Measurements from ENCODE around the gene ZNF208.
"Not testable (repeated sequence)": the region's sequence is repeated elsewhere in the genome, so short reads cannot be mapped to it uniquely, and the experiment has no call there.

Gene ZNF208

GRCh38 chr19:22010437-22011143 is at the start of gene ZNF208:
Gene ZNF208, minus strand, starts transcription at chr19:22010943. Its CDS starts 149 bp downstream, at chr19:22010794.
- not testable (repeated sequence) for DNase-seq (ENCODE audit: low read depth)
- H3K4me3 ChIP-seq (ENCODE audit: low read length), result peak within 1 kb of the TSS; percentile 8

- no peak for TF ChIP-seq CTCF (conservative IDR thresholded peaks at IDR 0.05; ENCODE audit: low read depth, low read length)
- peak overlapping the region; percentile 75 for H3K4me3 ChIP-seq (ENCODE audit: low read length)
- no peak for DNase-seq (ENCODE audit: low read depth)
These were observed 41.9 kb upstream of the ZNF208 start for GRCh38 chr19:22052644-22053013.

- not testable (repeated sequence) for H3K4me3 ChIP-seq (ENCODE audit: low read length); DNase-seq (ENCODE audit: low read depth)
These were observed 30.4 kb upstream of the ZNF208 start for GRCh38 chr19:22041151-22041550.

- no peak for TF ChIP-seq CTCF (conservative IDR thresholded peaks at IDR 0.05; ENCODE audit: low read depth, low read length)
- no peak overlapping the region for H3K4me3 ChIP-seq (ENCODE audit: low read length)
- DNase-seq (ENCODE audit: low read depth), result no peak
These were observed 19.9 kb upstream of the ZNF208 start for GRCh38 chr19:22030680-22031079.

GRCh38 chr19:22026687-22027086 is 15.9 kb upstream of the ZNF208 start:
- no peak for TF ChIP-seq CTCF (conservative IDR thresholded peaks at IDR 0.05; ENCODE audit: low read depth, low read length)
- DNase-seq (ENCODE audit: low read depth), result no peak

GRCh38 chr19:22025539-22025938 is 14.8 kb upstream of the ZNF208 start:
- H3K4me3 ChIP-seq (ENCODE audit: low read length); DNase-seq (ENCODE audit: low read depth): not testable (repeated sequence)

More at GRCh38 chr19:22026687-22027086, 15.9 kb upstream of the ZNF208 start:
- no peak overlapping the region for H3K4me3 ChIP-seq (ENCODE audit: low read length)

- TF ChIP-seq CTCF (conservative IDR thresholded peaks at IDR 0.05; ENCODE audit: low read depth, low read length), result no peak
- H3K4me3 ChIP-seq (ENCODE audit: low read length), result no peak overlapping the region
- DNase-seq (ENCODE audit: low read depth), result no peak
These were observed 40.3 kb downstream of the ZNF208 start for GRCh38 chr19:21970466-21970865.

- DNase-seq (ENCODE audit: low read depth), result no peak
- TF ChIP-seq CTCF (conservative IDR thresholded peaks at IDR 0.05; ENCODE audit: low read depth, low read length), result no peak
- no peak overlapping the region for H3K4me3 ChIP-seq (ENCODE audit: low read length)
These were observed 63.0 kb downstream of the ZNF208 start for GRCh38 chr19:21947775-21948174.

GRCh38 chr19:21940684-21941083 is 70.1 kb downstream of the ZNF208 start:
- DNase-seq (ENCODE audit: low read depth), result no peak
- no peak for TF ChIP-seq CTCF (conservative IDR thresholded peaks at IDR 0.05; ENCODE audit: low read depth, low read length)
- H3K4me3 ChIP-seq (ENCODE audit: low read length), result no peak overlapping the region

Measured in retinal pigment epithelial cell (primary cell).